ENCODE measurements around the gene DST.
"Not testable (repeated sequence)": the region's sequence is repeated elsewhere in the genome, so short reads cannot be mapped to it uniquely, and the experiment has no call there.

The DST gene

GRCh38 chr6:56513631-56514030 lies 129.1 kb downstream of the DST start:
- no peak for DNase-seq

- no peak for DNase-seq
Measured at GRCh38 chr6:56511591-56511990, 131.1 kb downstream of the DST start.

GRCh38 chr6:56510984-56511531 lies 131.6 kb downstream of the DST start:
- peak; percentile 63 for DNase-seq

- no peak for DNase-seq
Measured at GRCh38 chr6:56509031-56509430, 133.7 kb downstream of the DST start.

GRCh38 chr6:56507517-56507916 lies 135.2 kb downstream of the DST start:
- DNase-seq = no peak

- DNase-seq = no peak
Measured at GRCh38 chr6:56505512-56506260, 137.0 kb downstream of the DST start.

- DNase-seq = no peak
Measured at GRCh38 chr6:56501993-56502392, 140.7 kb downstream of the DST start.

GRCh38 chr6:56499095-56499494 lies 143.6 kb downstream of the DST start:
- DNase-seq = no peak

GRCh38 chr6:56497691-56498090 lies 145.0 kb downstream of the DST start:
- no peak for DNase-seq

GRCh38 chr6:56497240-56497639 lies 145.4 kb downstream of the DST start:
- DNase-seq = no peak

GRCh38 chr6:56496650-56497049 lies 146.0 kb downstream of the DST start:
- DNase-seq = not testable (repeated sequence)

GRCh38 chr6:56495654-56496053 lies 147.0 kb downstream of the DST start:
- DNase-seq = no peak

GRCh38 chr6:56491606-56492328 lies 150.9 kb downstream of the DST start:
- DNase-seq = peak; percentile 52

GRCh38 chr6:56490993-56491392 lies 151.7 kb downstream of the DST start:
- peak; percentile 79 for DNase-seq

GRCh38 chr6:56489559-56489958 lies 153.1 kb downstream of the DST start:
- no peak for DNase-seq

GRCh38 chr6:56488281-56488680 lies 154.4 kb downstream of the DST start:
- no peak for DNase-seq

- DNase-seq = no peak
Measured at GRCh38 chr6:56486681-56487080, 156.0 kb downstream of the DST start.

GRCh38 chr6:56484669-56485068 lies 158.0 kb downstream of the DST start:
- DNase-seq = no peak

- no peak for DNase-seq
Measured at GRCh38 chr6:56483929-56484328, 158.8 kb downstream of the DST start.

GRCh38 chr6:56482525-56482924 lies 160.2 kb downstream of the DST start:
- no peak for DNase-seq

GRCh38 chr6:56481957-56482356 lies 160.7 kb downstream of the DST start:
- no peak for DNase-seq

- no peak for DNase-seq
Measured at GRCh38 chr6:56480654-56481337, 161.9 kb downstream of the DST start.

- DNase-seq = no peak
Measured at GRCh38 chr6:56480246-56480645, 162.4 kb downstream of the DST start.

- DNase-seq = no peak
Measured at GRCh38 chr6:56479381-56479780, 163.3 kb downstream of the DST start.

Measured in NCI-H226 (cell line).